Peyer's patch (tissue), 4 donors: ENCODE data around the gene LIG4.

Experiments
- POLR2A ChIP-seq, 2 donors: fragments of 450-650 bp; IDR thresholded peaks; one replicate each; pipeline ENCODE4 v1.5.1; 2017; ENCODE audit warnings: antibody characterized with exemption in 2 of 2, mild to moderate bottlenecking in 2 of 2, moderate library complexity in 2 of 2
- TF ChIP-seq, protein P1 (sequence below), 6 experiments: fragments of 450-650 bp in 4 of 6; fragments of 200-600 bp in 2 of 6; sonication (generic) in 1 of 6; IDR thresholded peaks; one replicate each; pipeline ENCODE4 v1.5.1; 2017 to 2019; ENCODE audit warnings: antibody characterized with exemption in 6 of 6, mild to moderate bottlenecking in 3 of 6, moderate library complexity in 1 of 6

DNA sequence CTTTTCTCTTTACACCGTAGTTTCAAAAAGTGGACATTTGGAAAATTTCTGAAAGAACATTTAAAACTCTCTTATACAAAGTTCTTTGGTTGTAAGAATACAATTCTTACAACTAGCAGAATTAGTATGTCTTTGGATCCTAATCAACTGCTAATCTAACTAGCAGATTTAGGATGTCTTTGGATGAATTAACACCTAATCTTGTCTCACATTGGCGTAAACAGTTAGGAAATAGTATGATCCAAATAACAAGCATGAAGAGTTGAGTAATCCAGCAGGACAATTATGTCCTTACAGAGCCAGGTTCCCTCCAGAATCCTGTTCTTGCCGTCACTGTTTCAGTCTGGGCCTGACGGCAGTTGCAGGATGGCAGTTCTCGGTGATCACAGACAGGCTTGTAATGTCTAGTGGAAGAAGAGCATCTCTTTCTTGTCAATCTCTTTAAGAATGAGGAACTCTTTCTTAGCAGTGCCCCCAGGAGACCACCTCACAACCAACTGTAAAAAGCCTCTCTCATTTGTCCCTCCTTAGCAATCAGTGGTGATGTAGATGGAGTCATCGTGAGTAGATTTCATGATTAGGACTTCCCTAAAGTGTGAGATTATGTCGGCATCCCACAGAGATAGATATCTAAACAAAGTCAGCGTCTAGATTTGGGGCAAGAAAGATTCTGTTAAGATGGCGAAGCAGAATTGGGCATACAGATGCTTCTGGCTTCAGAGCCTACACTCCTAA, 48.5 kb upstream of the LIG4 start:
- TF ChIP-seq POLR2A (IDR thresholded peaks at IDR 0.05): no peak
- TF ChIP-seq, protein P1, sequence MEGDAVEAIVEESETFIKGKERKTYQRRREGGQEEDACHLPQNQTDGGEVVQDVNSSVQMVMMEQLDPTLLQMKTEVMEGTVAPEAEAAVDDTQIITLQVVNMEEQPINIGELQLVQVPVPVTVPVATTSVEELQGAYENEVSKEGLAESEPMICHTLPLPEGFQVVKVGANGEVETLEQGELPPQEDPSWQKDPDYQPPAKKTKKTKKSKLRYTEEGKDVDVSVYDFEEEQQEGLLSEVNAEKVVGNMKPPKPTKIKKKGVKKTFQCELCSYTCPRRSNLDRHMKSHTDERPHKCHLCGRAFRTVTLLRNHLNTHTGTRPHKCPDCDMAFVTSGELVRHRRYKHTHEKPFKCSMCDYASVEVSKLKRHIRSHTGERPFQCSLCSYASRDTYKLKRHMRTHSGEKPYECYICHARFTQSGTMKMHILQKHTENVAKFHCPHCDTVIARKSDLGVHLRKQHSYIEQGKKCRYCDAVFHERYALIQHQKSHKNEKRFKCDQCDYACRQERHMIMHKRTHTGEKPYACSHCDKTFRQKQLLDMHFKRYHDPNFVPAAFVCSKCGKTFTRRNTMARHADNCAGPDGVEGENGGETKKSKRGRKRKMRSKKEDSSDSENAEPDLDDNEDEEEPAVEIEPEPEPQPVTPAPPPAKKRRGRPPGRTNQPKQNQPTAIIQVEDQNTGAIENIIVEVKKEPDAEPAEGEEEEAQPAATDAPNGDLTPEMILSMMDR (IDR thresholded peaks at IDR 0.05): no peak
